Anterior cingulate cortex (tissue), 58 donors: ENCODE data around the gene BUB3.

ENCODE experiments used
- DNase-seq, 58 donors: peaks; one replicate each; lab custom pipeline; 2025; lab: John Stamatoyannopoulos, UW

BUB3 gene

GRCh38 chr10:123140164-123140982 is 13.8 kb upstream of the BUB3 start:
- no peak for DNase-seq

- DNase-seq = no peak
Measured at GRCh38 chr10:123140983-123141390, 13.2 kb upstream of the BUB3 start.

- no peak for DNase-seq
Measured at GRCh38 chr10:123141791-123142700, 12.2 kb upstream of the BUB3 start.

GRCh38 chr10:123142701-123143161 is 11.5 kb upstream of the BUB3 start:
- no peak for DNase-seq

- no peak for DNase-seq
Measured at GRCh38 chr10:123143162-123143824, 10.9 kb upstream of the BUB3 start.

GRCh38 chr10:123143825-123144168 is 10.4 kb upstream of the BUB3 start:
- no peak for DNase-seq

- no peak for DNase-seq
Measured at GRCh38 chr10:123144697-123145541, 9.3 kb upstream of the BUB3 start.

- no peak for DNase-seq
Measured at GRCh38 chr10:123145542-123146012, 8.6 kb upstream of the BUB3 start.

GRCh38 chr10:123146013-123146893 is 7.9 kb upstream of the BUB3 start:
- no peak for DNase-seq

- no peak for DNase-seq
Measured at GRCh38 chr10:123146894-123147634, 7.1 kb upstream of the BUB3 start.

GRCh38 chr10:123147635-123148413 is 6.4 kb upstream of the BUB3 start, which contains the start of gene HMX2:
HMX2 (plus strand) TSS chr10:123148136; CDS start chr10:123148379, 243 bp downstream.
- no peak for DNase-seq

GRCh38 chr10:123148414-123149161 is 5.6 kb upstream of the BUB3 start:
- DNase-seq = no peak

- no peak for DNase-seq
Measured at GRCh38 chr10:123149162-123149567, 5.0 kb upstream of the BUB3 start.

- no peak for DNase-seq
Measured at GRCh38 chr10:123149568-123150270, 4.5 kb upstream of the BUB3 start.

- DNase-seq = no peak
Measured at GRCh38 chr10:123150271-123150985, 3.8 kb upstream of the BUB3 start.
